Activated CD8-positive, alpha-beta T cell treated with anti-CD3 and anti-CD28 coated beads, Interleukin-2, amount 10 ng/mL, durations not matched to agents 7 days and 5 days (primary cell): ENCODE results near the gene SSB. TPM values are rescaled to one million over a fixed set of nuclear protein-coding genes. Genes with fewer than 3 reads are reported as not detected.
"Not testable (repeated sequence)": the region's sequence is repeated elsewhere in the genome, so short reads cannot be mapped to it uniquely, and the experiment has no call there.

Source experiments
- ATAC-seq: fragments of 150-1000 bp; cut with Tn5 transposase; one replicate; pipeline ENCODE4 v1.10.0; 2021; ENCODE audit warnings: moderate library complexity
- CTCF ChIA-PET: fragments of 350-600 bp; sonication (Branson Sonifier 250); formaldehyde crosslinking; loops from one replicate; lab custom pipeline; 2021; ENCODE audit warnings: antibody characterized with exemption; lab: Charles Lee
- POLR2A ChIA-PET: fragments of 350-600 bp; sonication (Branson Sonifier 250); formaldehyde crosslinking; loops from one replicate; lab custom pipeline; 2021; ENCODE audit warnings: antibody characterized with exemption; lab: Charles Lee
- DNase-seq: peaks from one replicate; pipeline ENCODE4 v3.0.0-alpha.2; 2020
- H3K27ac Mint-ChIP-seq: one replicate; pipeline ENCODE4 v1.8.0; 2021; ENCODE audit warnings: mild to moderate bottlenecking, mixed read lengths
- H3K27me3 Mint-ChIP-seq: one replicate; pipeline ENCODE4 v1.8.0; 2021; ENCODE audit warnings: low read depth, mixed read lengths
- H3K36me3 Mint-ChIP-seq: one replicate; pipeline ENCODE4 v1.8.0; 2021; ENCODE audit warnings: low read depth, mixed read lengths
- H3K4me1 Mint-ChIP-seq: one replicate; pipeline ENCODE4 v1.8.0; 2021; ENCODE audit warnings: low read depth, mixed read lengths
- H3K4me3 Mint-ChIP-seq: one replicate; pipeline ENCODE4 v1.8.0; 2021; ENCODE audit warnings: mild to moderate bottlenecking, mixed read lengths
- H3K9me3 Mint-ChIP-seq: one replicate; pipeline ENCODE4 v1.8.0; 2022; ENCODE audit warnings: mixed read lengths; ENCODE audit not compliant: insufficient read depth
- total RNA-seq, 2 experiments: library from RNA; stranded (reverse); gene quantifications; one replicate each; pipeline ENCODE4 v1.2.3, GENCODE V29; 2021

The SSB gene
- total RNA-seq, 2 experiments from 2014 or later = 86.0 to 86.9 TPM

- no peaks in the 10 kb centered on the region for H3K36me3 Mint-ChIP-seq
- DNase-seq (no peak), ATAC-seq (no peak)
- no peak overlapping the region for H3K27ac Mint-ChIP-seq
- H3K4me3 Mint-ChIP-seq = no peak overlapping the region
- H3K27me3 Mint-ChIP-seq = peaks cover 19% of the 10 kb centered on the region
- POLR2A ChIA-PET = no interaction called here
- peaks cover 8% of the 10 kb centered on the region for H3K4me1 Mint-ChIP-seq
- CTCF ChIA-PET = interaction anchor here (1.0 to 1.1 kb wide), 2 partner anchors 12 to 30 kb away, joined by 3 to 4 read pairs; no protein-coding TSS in a partner anchor
- no peaks in the 10 kb centered on the region for H3K9me3 Mint-ChIP-seq
Measured at GRCh38 chr2:169790581-169790980, 8.1 kb upstream of the SSB start.

DNA sequence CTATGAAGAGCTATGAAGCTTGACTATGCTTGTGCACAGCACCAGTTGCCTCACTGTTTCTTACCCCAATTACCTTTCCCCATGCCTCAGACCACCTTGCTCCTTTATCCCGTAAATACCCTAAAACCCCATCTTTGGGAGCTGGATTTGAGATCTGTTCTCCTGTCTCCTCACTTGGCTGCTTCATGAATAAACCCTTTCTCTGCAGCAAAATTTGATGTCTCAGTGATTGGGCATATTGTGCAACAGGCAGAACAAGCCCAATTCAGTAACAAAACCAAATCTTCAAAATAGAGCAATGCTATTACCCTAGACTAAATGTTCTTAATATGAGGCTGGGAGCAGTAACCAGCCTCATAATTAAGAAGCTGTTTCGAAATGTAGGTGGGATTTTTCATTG, 3.5 kb upstream of the SSB start:
- CTCF ChIA-PET = interaction anchor here (0.8 to 1.7 kb wide), 4 partner anchors 25 to 267 kb away, joined by 3 to 4 read pairs (median 4); no protein-coding TSS in a partner anchor
- H3K27me3 Mint-ChIP-seq = peaks cover 3% of the 10 kb centered on the region

GRCh38 chr2:169796441-169796840, 2.2 kb upstream of the SSB start:
- Mint-ChIP-seq H3K9me3 (no peaks in the 10 kb centered on the region), H3K27me3 (peaks cover 3% of the 10 kb centered on the region), H3K36me3 (peaks cover 9% of the 10 kb centered on the region), H3K4me1 (peaks cover 15% of the 10 kb centered on the region), H3K27ac (no peak overlapping the region), H3K4me3 (no peak overlapping the region)
- DNase-seq = no peak
- POLR2A ChIA-PET = no interaction called here
- ATAC-seq = no peak
- CTCF ChIA-PET = no interaction called here

More for the DNA sequence above, 3.5 kb upstream of the SSB start:
- Mint-ChIP-seq H3K9me3 (no peaks in the 10 kb centered on the region), H3K4me1 (peaks cover 10% of the 10 kb centered on the region), H3K4me3 (no peak overlapping the region), H3K27ac (no peak overlapping the region), H3K36me3 (peaks cover 4% of the 10 kb centered on the region)
- POLR2A ChIA-PET = no interaction called here
- ATAC-seq (no peak), DNase-seq (no peak)

DNA sequence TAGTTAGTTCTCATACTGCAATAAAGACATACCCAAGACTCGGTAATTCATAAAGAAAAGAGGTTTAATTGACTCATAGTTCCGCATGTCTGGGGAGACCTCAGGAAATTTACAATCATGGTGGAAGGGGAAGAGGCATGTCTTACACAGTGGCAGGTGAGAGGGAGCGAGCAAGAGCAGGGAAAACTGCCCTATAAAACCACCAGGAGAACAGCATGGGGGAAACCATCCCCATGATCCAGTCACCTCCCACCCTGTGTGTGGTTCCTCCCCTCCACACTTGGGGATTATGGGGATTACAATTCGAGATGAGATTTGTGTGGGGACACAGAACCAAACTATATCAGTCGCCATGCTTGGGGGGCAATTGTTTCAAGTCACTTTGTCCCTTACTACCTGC, 1.1 kb upstream of the SSB start:
- Mint-ChIP-seq H3K4me1 (peaks cover 24% of the 10 kb centered on the region), H3K9me3 (no peaks in the 10 kb centered on the region), H3K36me3 (peaks cover 16% of the 10 kb centered on the region), H3K4me3 (peak overlapping the region; percentile 24), H3K27ac (peak overlapping the region; percentile 28), H3K27me3 (peaks cover 3% of the 10 kb centered on the region)
- ATAC-seq = no peak
- ChIA-PET CTCF (interaction anchor here (2.9 kb wide), 1 partner anchor 26 kb away, joined by 13 read pairs; no protein-coding TSS in a partner anchor), POLR2A (interaction anchor here (2.5 kb wide), 1 partner anchor 30 kb away, joined by 19 read pairs; the partner anchor contains the start of gene UBR3)
- DNase-seq = no peak

DNA sequence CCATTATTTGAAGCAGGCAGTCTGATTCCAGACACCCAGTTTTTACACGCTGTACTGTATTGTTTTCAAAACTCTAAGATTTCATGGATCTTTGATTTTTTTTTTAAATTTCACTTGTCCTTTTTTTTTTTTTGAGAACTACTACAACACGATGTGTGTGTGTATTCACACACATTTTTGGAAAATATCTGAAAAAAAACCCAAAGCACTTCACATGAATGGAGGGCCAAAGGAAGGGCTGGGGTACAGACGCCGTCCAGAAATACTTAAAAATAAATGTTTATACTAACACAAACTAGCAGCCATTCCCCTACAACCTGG, 314 bp upstream of the SSB start:
- H3K4me3 Mint-ChIP-seq = peak overlapping the region; percentile 80
- peaks cover 3% of the 10 kb centered on the region for H3K27me3 Mint-ChIP-seq
- no peaks in the 10 kb centered on the region for H3K9me3 Mint-ChIP-seq
- H3K4me1 Mint-ChIP-seq = peaks cover 25% of the 10 kb centered on the region
- no peak for DNase-seq
- H3K27ac Mint-ChIP-seq = peak overlapping the region; percentile 83
- ChIA-PET CTCF (interaction anchor here (2.9 kb wide), 1 partner anchor 25 kb away, joined by 13 read pairs; no protein-coding TSS in a partner anchor), POLR2A (interaction anchor here (0.7 to 2.5 kb wide), 2 partner anchors 29 to 214 kb away, joined by 4 to 19 read pairs; partner anchors contain the start of gene UBR3)
- peaks cover 17% of the 10 kb centered on the region for H3K36me3 Mint-ChIP-seq
- no peak for ATAC-seq

DNA sequence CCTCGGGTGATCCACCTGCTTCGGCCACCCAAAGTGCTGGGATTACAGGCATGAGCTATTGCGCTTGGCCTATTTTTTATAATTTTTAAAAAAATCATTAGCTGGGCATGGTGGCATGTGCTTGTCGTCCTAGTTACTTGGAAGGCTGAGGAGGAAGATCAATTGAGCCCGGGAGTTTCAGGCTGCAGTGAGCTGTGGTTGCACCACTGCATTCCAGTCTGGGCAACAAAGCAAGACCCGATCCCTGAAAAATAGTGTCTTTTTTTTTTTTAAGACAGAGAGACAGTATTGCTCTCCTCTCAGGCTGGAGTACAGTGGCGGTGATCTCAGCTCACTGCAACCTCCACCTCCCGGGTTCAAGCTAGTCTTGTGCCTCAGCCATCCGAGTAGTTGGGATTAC, 4.8 kb downstream of the SSB start:
- no peak for ATAC-seq
- H3K27ac Mint-ChIP-seq = no peak overlapping the region
- POLR2A ChIA-PET = interaction anchor here (0.6 to 1.4 kb wide), 3 partner anchors 24 to 219 kb away, joined by 3 to 4 read pairs (median 3); partner anchors contain the start of gene UBR3

DNA sequence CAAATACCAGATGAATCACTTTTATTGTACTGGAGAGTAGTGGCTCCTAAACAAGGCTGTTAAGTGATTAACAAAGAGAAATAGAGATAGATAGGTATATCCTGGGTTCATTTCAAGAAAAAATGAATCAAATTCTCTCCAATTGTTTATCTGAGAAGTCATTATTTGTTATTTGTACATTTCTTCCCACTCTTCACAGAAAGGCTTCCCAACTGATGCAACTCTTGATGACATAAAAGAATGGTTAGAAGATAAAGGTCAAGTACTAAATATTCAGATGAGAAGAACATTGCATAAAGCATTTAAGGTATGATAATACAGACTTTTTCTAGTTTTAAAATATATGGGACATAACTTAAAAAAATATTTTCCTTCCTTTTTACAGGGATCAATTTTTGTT, 7.9 kb downstream of the SSB start:
- ChIA-PET POLR2A (no interaction called here), CTCF (interaction anchor here (0.6 kb wide), 1 partner anchor 207 kb away, joined by 3 read pairs; no protein-coding TSS in a partner anchor)
- peaks cover 48% of the 10 kb centered on the region for H3K36me3 Mint-ChIP-seq
- DNase-seq (no peak), ATAC-seq (no peak)
- H3K9me3 Mint-ChIP-seq = no peaks in the 10 kb centered on the region
- no peak overlapping the region for H3K4me3 Mint-ChIP-seq
- H3K27ac Mint-ChIP-seq = no peak overlapping the region
- no peaks in the 10 kb centered on the region for H3K27me3 Mint-ChIP-seq
- peaks cover 10% of the 10 kb centered on the region for H3K4me1 Mint-ChIP-seq

More for the DNA sequence above, 4.8 kb downstream of the SSB start:
- no peak for DNase-seq
- Mint-ChIP-seq H3K4me3 (no peak overlapping the region), H3K27me3 (no peaks in the 10 kb centered on the region), H3K9me3 (no peaks in the 10 kb centered on the region), H3K36me3 (peaks cover 41% of the 10 kb centered on the region), H3K4me1 (peaks cover 19% of the 10 kb centered on the region)
- CTCF ChIA-PET = interaction anchor here (2.6 kb wide), 1 partner anchor 21 kb away, joined by 11 read pairs; the partner anchor contains the start of gene METTL5

DNA sequence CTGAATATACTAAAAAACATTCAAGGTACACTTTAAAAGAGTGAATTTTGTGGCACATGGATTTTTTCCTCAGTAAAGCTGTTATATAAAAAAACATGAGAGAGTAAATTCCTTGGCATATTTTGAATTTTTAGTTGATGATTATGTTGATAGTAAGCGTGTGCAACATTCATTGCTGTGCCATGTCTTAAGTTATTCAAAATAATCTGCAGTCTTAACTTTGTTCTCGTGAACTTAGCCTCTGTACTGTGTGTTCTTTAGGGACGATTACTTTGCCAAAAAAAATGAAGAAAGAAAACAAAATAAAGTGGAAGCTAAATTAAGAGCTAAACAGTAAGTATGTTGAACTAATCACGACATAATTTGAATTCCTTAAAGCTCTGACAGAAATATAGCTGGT, 9.6 kb downstream of the SSB start:
- H3K4me1 Mint-ChIP-seq = no peaks in the 10 kb centered on the region
- no peak for ATAC-seq
- H3K9me3 Mint-ChIP-seq = no peaks in the 10 kb centered on the region
- ChIA-PET CTCF (interaction anchor here (1.3 to 1.7 kb wide), 3 partner anchors 11 to 19 kb away, joined by 4 to 8 read pairs (median 4); partner anchors contain the start of genes METTL5 and UBR3), POLR2A (interaction anchor here (1.4 kb wide), 1 partner anchor 17 kb away, joined by 4 read pairs; the partner anchor contains the start of gene METTL5)
- no peak overlapping the region for H3K27ac Mint-ChIP-seq
- H3K27me3 Mint-ChIP-seq = no peaks in the 10 kb centered on the region
- DNase-seq = no peak
- H3K4me3 Mint-ChIP-seq = no peak overlapping the region
- peaks cover 50% of the 10 kb centered on the region for H3K36me3 Mint-ChIP-seq

GRCh38 chr2:169815849-169816248, 17.2 kb downstream of the SSB start:
- ChIA-PET POLR2A (interaction anchor here (0.8 kb wide), 1 partner anchor 8 kb away, joined by 4 read pairs; the partner anchor contains the start of gene METTL5), CTCF (interaction anchor here (1.4 to 5.3 kb wide), 2 partner anchors 9 to 113 kb away, joined by 3 to 33 read pairs; partner anchors contain the start of gene METTL5)
- Mint-ChIP-seq H3K4me3 (no peak overlapping the region), H3K36me3 (peaks cover 65% of the 10 kb centered on the region), H3K9me3 (no peaks in the 10 kb centered on the region), H3K27me3 (no peaks in the 10 kb centered on the region), H3K27ac (no peak overlapping the region), H3K4me1 (peaks cover 15% of the 10 kb centered on the region)
- DNase-seq = no peak
- no peak for ATAC-seq

DNA sequence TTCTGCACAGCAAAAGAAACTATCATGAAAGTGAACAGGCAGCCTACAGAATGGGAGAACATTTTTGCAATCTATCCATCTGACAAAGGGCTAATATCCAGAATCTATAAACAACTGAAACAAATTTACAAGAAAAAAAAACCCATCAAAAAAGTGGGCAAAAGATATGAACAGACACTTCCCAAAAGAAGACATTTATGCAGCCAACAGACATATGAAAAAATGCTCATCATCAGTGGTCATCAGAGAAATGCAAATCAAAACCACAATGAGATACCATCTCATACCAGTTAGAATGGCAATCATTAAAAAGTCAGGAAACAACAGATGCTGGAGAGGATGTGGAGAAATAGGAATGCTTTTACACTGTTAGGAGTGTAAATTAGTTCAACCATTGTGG, 18.3 kb downstream of the SSB start:
- H3K9me3 Mint-ChIP-seq, H3K4me3 Mint-ChIP-seq, POLR2A ChIA-PET, DNase-seq, ATAC-seq, H3K27ac Mint-ChIP-seq, H3K27me3 Mint-ChIP-seq: not testable (repeated sequence)
- peaks cover 65% of the 10 kb centered on the region for H3K36me3 Mint-ChIP-seq
- CTCF ChIA-PET = interaction anchor here (1.4 to 5.3 kb wide), 2 partner anchors 8 to 112 kb away, joined by 3 to 33 read pairs; partner anchors contain the start of gene METTL5
- H3K4me1 Mint-ChIP-seq = peaks cover 22% of the 10 kb centered on the region

DNA sequence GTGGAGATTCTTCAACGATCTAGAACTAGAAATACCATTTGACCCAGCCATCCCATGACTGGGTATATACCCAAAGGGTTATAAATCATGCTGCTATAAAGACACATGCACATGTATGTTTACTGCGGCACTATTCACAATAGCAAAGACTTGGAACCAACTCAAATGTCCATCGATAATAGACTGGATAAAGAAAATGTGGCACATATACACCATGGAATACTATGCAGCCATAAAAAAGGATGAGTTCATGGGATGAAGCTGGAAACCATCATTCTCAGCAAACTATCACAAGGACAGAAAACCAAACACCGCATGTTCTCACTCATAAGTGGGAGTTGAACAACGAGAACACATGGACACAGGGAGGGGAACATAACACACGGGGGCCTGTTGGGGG, 18.7 kb downstream of the SSB start:
- H3K36me3 Mint-ChIP-seq = peaks cover 62% of the 10 kb centered on the region
- H3K9me3 Mint-ChIP-seq, H3K27ac Mint-ChIP-seq, H3K27me3 Mint-ChIP-seq, ATAC-seq, POLR2A ChIA-PET, H3K4me3 Mint-ChIP-seq, DNase-seq: not testable (repeated sequence)
- CTCF ChIA-PET = interaction anchor here (1.4 kb wide), 1 partner anchor 111 kb away, joined by 3 read pairs; no protein-coding TSS in a partner anchor
- peaks cover 26% of the 10 kb centered on the region for H3K4me1 Mint-ChIP-seq

GRCh38 chr2:169818241-169818640, 19.6 kb downstream of the SSB start:
- ATAC-seq (no peak), DNase-seq (no peak)
- H3K9me3 Mint-ChIP-seq = no peaks in the 10 kb centered on the region
- no peak overlapping the region for H3K27ac Mint-ChIP-seq
- POLR2A ChIA-PET = no interaction called here
- no peaks in the 10 kb centered on the region for H3K27me3 Mint-ChIP-seq
- H3K4me3 Mint-ChIP-seq = no peak overlapping the region
- peaks cover 66% of the 10 kb centered on the region for H3K36me3 Mint-ChIP-seq
- H3K4me1 Mint-ChIP-seq = peaks cover 34% of the 10 kb centered on the region
- CTCF ChIA-PET = interaction anchor here (1.6 to 2.0 kb wide), 2 partner anchors 10 kb away, joined by 4 to 8 read pairs; partner anchors contain the start of gene UBR3
